GM18508 (cell line): ENCODE results near the gene GRK5.
"Not testable (repeated sequence)": the region's sequence is repeated elsewhere in the genome, so short reads cannot be mapped to it uniquely, and the experiment has no call there.

Experiments
- ATAC-seq: cut with Tn5 transposase; IDR thresholded peaks from one replicate; pipeline ENCODE4 v1.9.1; 2021; ENCODE audit warnings: moderate number of reproducible peaks; ENCODE audit not compliant: insufficient read depth, unreplicated experiment

Gene GRK5

GRCh38 chr10:119269737-119270136 lies 62.4 kb downstream of the GRK5 start:
- no peak for ATAC-seq

- no peak for ATAC-seq
Measured at GRCh38 chr10:119270762-119271366, 63.5 kb downstream of the GRK5 start.

- not testable (repeated sequence) for ATAC-seq
Measured at GRCh38 chr10:119272338-119272734, 65.0 kb downstream of the GRK5 start.

- ATAC-seq = no peak
Measured at GRCh38 chr10:119272736-119273135, 65.4 kb downstream of the GRK5 start.

- ATAC-seq = no peak
Measured at GRCh38 chr10:119273413-119273812, 66.0 kb downstream of the GRK5 start.

GRCh38 chr10:119274519-119275045 lies 67.2 kb downstream of the GRK5 start:
- no peak for ATAC-seq

- ATAC-seq = no peak
Measured at GRCh38 chr10:119275085-119275484, 67.7 kb downstream of the GRK5 start.

GRCh38 chr10:119276194-119276593 lies 68.8 kb downstream of the GRK5 start:
- ATAC-seq = not testable (repeated sequence)

GRCh38 chr10:119278126-119278709 lies 70.8 kb downstream of the GRK5 start:
- ATAC-seq = no peak

GRCh38 chr10:119279441-119279840 lies 72.1 kb downstream of the GRK5 start:
- no peak for ATAC-seq

- ATAC-seq = no peak
Measured at GRCh38 chr10:119281581-119282071, 74.3 kb downstream of the GRK5 start.

- ATAC-seq = no peak
Measured at GRCh38 chr10:119282446-119282845, 75.1 kb downstream of the GRK5 start.

- ATAC-seq = no peak
Measured at GRCh38 chr10:119283387-119283786, 76.0 kb downstream of the GRK5 start.

- peak; percentile 35 for ATAC-seq
Measured at GRCh38 chr10:119283818-119284217, 76.4 kb downstream of the GRK5 start.

- no peak for ATAC-seq
Measured at GRCh38 chr10:119284679-119285096, 77.3 kb downstream of the GRK5 start.

- ATAC-seq = no peak
Measured at GRCh38 chr10:119285495-119286267, 78.3 kb downstream of the GRK5 start.

GRCh38 chr10:119286516-119286915 lies 79.1 kb downstream of the GRK5 start:
- no peak for ATAC-seq

- ATAC-seq = no peak
Measured at GRCh38 chr10:119286983-119287633, 79.7 kb downstream of the GRK5 start.

- no peak for ATAC-seq
Measured at GRCh38 chr10:119288574-119289001, 81.2 kb downstream of the GRK5 start.

- ATAC-seq = no peak
Measured at GRCh38 chr10:119289227-119289920, 82.0 kb downstream of the GRK5 start.
